OCI-LY7 (cell line): Measurements from ENCODE around the gene PCSK9.

Experiments used
- EZH2phosphoT487 ChIP-seq: fragments of 200-600 bp; sonication (generic); IDR thresholded peaks from 2 replicates; pipeline ENCODE4 v1.6.1; 2018; ENCODE audit warnings: low read depth, borderline replicate concordance, mild to moderate bottlenecking, mixed run types, antibody characterized with exemption, low read length, moderate library complexity, mixed read lengths
- TF ChIP-seq, protein P1 (sequence below): fragments of 200-600 bp; sonication (generic); conservative IDR thresholded peaks from 2 replicates; pipeline ENCODE4 v1.5.1; 2014; ENCODE audit warnings: mild to moderate bottlenecking, antibody characterized with exemption, low read length, moderate library complexity, mixed read lengths

DNA sequence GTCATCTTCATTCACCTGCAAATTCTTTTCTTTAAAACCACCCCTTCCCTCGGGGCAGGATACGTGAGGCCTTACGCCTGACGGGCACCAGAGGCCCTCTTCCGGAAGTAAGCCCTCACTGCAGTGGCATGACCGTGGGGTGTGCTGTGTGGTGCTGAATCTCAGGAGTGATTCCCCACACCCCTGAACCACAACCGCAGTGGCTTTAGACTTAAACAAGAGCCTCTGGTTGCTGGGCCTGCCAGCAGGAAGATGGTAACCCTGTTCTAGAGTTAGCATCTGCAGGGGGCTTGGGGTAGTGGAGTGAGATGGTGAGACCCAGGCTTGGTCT is 28.5 kb upstream of the PCSK9 start:
- TF ChIP-seq, protein P1, sequence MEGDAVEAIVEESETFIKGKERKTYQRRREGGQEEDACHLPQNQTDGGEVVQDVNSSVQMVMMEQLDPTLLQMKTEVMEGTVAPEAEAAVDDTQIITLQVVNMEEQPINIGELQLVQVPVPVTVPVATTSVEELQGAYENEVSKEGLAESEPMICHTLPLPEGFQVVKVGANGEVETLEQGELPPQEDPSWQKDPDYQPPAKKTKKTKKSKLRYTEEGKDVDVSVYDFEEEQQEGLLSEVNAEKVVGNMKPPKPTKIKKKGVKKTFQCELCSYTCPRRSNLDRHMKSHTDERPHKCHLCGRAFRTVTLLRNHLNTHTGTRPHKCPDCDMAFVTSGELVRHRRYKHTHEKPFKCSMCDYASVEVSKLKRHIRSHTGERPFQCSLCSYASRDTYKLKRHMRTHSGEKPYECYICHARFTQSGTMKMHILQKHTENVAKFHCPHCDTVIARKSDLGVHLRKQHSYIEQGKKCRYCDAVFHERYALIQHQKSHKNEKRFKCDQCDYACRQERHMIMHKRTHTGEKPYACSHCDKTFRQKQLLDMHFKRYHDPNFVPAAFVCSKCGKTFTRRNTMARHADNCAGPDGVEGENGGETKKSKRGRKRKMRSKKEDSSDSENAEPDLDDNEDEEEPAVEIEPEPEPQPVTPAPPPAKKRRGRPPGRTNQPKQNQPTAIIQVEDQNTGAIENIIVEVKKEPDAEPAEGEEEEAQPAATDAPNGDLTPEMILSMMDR, result no peak
- no peak for TF ChIP-seq EZH2phosphoT487
